Omental fat pad (tissue), 4 donors: Measurements from ENCODE around the gene NFATC4. TPM values are rescaled to one million over a fixed set of nuclear protein-coding genes. Genes with fewer than 3 reads are reported as not detected.
A peak's percentile ranks its signal among the peaks of the same experiment; 100 is the strongest.

Experiments used
- ATAC-seq: fragments of 150-250 bp; one replicate; pipeline ENCODE4 v1.9.1; 2016; ENCODE audit warnings: mild to moderate bottlenecking, moderate library complexity; ENCODE audit not compliant: low FRiP score
- DNase-seq: peaks from one replicate; pipeline ENCODE4 v3.0.0-alpha.2; 2019; ENCODE audit warnings: low spot score
- CTCF ChIP-seq, 3 donors: fragments of 450-650 bp; IDR thresholded peaks; one replicate each; pipeline ENCODE4 v1.5.1; 2016 to 2017; ENCODE audit warnings: antibody characterized with exemption in 3 of 3, mild to moderate bottlenecking in 3 of 3, moderate library complexity in 2 of 3
- total RNA-seq, 4 donors: library from RNA; depleted of rRNA; stranded (reverse); fragments of >200 nt; gene quantifications; one replicate each; pipeline ENCODE4 v1.1.0, GENCODE V29; 2016

The NFATC4 gene
- total RNA-seq, 4 donors from 2014 or later, result 9.2 to 53.3 (median 23.3) TPM

- ATAC-seq (no peak), DNase-seq (no peak)
- no peak for TF ChIP-seq CTCF (IDR thresholded peaks at IDR 0.05)
Measured at GRCh38 chr14:24388474-24389179, 20.6 kb downstream of the NFATC4 start.

GRCh38 chr14:24389226-24389848 lies 21.4 kb downstream of the NFATC4 start:
- TF ChIP-seq CTCF (IDR thresholded peaks at IDR 0.05), result no peak
- ATAC-seq, result no peak
- no peak for DNase-seq

- DNase-seq (no peak), ATAC-seq (no peak)
- no peak for TF ChIP-seq CTCF (IDR thresholded peaks at IDR 0.05)
Measured at GRCh38 chr14:24390701-24391468, 22.9 kb downstream of the NFATC4 start.

GRCh38 chr14:24392325-24393091 lies 24.5 kb downstream of the NFATC4 start:
- peak; percentile 42 for ATAC-seq
- no peak for TF ChIP-seq CTCF (IDR thresholded peaks at IDR 0.05)

DNA sequence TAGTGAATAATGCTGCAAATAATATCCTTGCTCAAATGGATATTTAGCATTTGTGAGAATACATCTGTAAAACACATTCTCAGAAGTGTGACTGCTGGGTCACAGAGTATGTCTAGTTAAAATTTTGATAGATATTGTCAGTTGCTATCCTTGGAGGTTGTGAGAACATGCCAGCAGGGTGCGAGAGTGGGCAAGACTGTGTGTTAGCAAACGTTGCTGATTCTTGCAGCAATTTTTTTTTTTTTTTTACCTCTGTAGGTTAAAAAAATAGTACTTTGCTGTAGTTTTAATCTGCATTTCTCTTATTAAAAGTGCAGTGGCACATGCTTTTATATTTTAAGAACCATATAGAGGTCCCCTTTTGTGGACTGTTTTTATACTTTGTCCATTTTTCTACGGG lies 26.3 kb downstream of the NFATC4 start:
- TF ChIP-seq CTCF (IDR thresholded peaks at IDR 0.05), result no peak
- no peak for DNase-seq
- no peak for ATAC-seq

More at GRCh38 chr14:24392325-24393091, 24.5 kb downstream of the NFATC4 start:
- DNase-seq, result no peak

DNA sequence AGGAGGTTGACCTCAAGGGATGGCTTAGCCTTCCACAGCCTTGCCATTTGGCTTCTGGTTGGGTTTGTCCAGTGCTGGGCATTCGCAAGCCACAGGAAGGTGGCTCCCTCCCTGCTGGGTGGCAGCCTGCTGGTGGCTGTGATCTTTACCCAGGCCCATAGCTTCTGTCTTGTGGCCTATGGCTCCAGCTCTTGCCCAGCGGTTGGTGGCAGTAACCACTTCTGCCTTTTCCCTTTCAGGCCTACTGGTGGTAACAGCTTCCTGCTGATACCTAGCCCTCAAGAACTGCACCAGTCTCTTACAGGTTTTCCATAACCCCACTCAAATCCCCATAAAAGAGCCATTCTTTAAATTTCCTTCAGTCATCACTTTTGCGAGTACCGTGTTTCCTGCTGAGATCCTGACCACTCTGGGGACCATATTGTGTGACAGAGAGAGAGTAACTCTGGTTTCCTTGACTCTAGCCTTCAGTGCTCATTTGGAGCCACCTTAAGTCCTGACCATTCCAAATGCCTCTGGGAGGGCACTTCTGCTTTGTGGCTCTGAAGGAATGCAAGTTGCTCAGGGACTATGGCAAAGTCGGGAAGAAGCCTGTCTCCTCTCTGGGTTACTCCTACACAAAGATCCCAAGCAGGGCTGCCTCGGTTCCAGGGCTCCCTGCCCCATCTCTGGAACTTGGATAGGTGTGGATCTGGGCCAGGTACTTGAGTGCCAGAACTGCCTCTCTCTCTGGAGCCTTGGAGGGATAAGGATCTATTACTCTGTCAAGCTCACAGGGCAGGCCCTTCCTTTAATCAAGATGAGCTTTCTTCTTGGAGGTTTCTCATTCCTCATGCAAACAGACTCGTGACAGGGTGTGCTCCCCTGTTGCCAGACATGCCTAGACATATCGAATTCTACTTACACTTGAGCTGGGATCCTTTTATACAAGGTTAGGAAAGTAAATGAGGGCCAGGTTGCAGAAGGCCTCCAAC lies 27.9 kb downstream of the NFATC4 start:
- ATAC-seq (no peak), DNase-seq (no peak)
- no peak for TF ChIP-seq CTCF (IDR thresholded peaks at IDR 0.05)
